Stimulated activated CD8-positive, alpha-beta memory T cell treated with anti-CD3 and anti-CD28 coated beads, Interleukin-2, amount 100 ng/mL, for 1 hour (primary cell): Measurements from ENCODE around the gene STARD3NL.
"Not testable (repeated sequence)": the region's sequence is repeated elsewhere in the genome, so short reads cannot be mapped to it uniquely, and the experiment has no call there.

Experiments
- DNase-seq, 2 donors: peaks; one replicate each; pipeline ENCODE4 v3.0.0-alpha.2; 2020; ENCODE audit warnings: low read depth in 2 of 2

STARD3NL gene

DNA sequence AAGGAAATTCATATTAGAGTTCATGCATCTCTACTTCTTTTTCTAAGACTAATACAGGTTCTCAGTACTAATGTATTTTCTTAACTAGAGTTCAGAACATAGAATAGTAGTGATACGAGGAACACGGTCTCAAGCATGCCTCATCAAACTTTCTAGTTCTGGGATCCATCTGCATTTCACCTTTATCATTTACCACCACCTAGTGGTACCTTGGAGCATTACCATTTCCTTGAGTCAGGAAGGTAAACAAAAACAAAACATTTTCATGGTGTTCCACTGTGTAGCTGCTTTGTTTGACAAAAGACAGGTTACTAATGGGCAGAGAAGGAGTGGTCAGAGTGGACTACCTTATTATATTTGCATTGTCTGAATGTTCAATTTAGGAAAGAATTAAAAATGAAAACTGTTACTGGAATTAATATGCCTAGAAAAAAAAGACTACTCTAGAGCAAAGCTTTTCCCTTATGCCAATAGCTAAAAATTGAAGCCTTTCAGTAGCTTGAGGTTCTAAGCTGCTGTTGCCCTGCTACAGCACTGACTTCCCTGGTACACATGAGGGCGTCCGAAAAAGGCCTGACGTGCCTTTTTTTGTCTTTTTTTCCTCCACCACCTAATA is 44.5 kb downstream of the STARD3NL start:
- DNase-seq: no peak

DNA sequence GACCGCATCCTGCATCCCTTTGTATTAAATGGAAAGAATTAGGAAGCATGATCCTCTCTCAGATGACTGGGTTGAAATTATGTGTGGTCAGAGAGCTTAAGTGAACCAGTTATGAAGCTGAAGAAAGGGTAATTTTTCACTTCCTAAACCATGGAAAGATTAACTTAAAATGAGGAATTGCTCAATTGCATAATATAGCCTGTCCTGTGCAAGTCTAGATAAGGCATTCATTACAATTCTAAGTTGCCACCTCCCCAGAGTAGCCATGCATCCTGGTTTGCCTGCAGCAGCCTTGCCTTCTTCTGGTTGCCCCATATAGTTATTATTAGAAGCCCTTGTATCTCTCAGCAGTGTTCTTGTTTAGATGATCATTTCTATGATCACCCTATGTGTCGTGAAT is 45.3 kb downstream of the STARD3NL start:
- DNase-seq: no peak

DNA sequence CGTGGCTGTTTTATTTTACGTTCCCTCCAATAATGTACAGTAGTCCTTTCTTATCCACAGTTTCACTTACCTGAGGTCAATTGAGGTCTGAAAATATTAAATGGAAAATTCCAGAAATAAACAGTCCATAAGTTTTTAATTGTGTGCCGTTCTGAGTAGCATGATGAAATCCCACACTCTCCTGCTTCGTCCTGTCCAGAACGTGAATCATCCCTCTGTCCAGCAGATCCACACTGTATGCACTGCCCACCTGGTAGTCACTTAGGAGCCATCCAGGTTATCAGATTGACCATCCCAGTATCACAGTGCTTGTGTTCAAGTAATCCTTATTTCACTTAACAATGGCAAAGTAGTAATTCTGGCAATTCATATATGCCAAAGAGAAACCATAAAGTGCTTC is 46.3 kb downstream of the STARD3NL start:
- DNase-seq: no peak

DNA sequence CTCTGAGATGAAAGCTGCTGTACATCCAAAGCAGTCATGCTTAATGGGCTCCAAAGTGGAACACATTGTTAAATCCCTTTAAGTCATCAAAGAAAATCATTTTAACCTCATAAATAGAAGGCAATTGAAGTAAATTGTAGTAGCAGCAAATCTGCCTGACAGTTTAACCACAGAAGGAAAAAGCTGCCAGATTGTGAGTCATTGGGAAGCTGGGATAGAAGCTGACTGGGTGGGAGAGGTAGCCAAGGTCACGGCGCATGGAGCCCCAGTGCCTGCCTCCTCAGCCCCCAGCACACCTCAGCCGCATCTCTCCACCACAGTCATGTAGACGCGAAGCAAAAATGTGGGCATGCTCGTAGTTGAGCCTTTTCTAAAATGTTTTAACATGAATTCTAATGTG is 51.3 kb downstream of the STARD3NL start:
- no peak for DNase-seq

- DNase-seq: no peak
Measured at GRCh38 chr7:38229884-38230642, 52.0 kb downstream of the STARD3NL start.

- DNase-seq: peak; percentile 46 to 65
Measured at GRCh38 chr7:38232502-38233366, 54.7 kb downstream of the STARD3NL start.

- DNase-seq: not testable (repeated sequence)
Measured at GRCh38 chr7:38234759-38235158, 56.7 kb downstream of the STARD3NL start.

- no peak for DNase-seq
Measured at GRCh38 chr7:38235606-38236005, 57.6 kb downstream of the STARD3NL start.

- not testable (repeated sequence) for DNase-seq
Measured at GRCh38 chr7:38239129-38239528, 61.1 kb downstream of the STARD3NL start.

GRCh38 chr7:38241071-38241470 is 63.0 kb downstream of the STARD3NL start:
- no peak for DNase-seq

DNA sequence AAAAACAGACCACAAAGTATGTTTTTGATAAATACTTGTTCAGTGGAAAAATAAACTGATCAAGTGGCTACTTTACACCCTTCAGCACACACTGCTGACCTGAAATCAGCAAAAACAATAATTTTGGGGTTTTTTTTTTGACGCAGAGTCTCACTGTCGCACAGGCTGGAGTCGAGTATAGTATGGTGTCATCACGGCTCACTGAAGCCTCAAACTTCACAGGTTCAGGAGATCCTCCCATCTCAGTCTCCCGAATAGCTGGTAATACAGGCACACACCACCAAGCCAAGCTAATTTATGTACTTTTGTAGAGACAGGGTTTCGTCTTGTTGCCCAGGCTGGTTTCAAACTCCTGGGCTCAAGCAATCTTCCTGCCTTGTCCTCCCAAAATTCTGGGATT is 64.8 kb downstream of the STARD3NL start:
- DNase-seq: no peak

DNA sequence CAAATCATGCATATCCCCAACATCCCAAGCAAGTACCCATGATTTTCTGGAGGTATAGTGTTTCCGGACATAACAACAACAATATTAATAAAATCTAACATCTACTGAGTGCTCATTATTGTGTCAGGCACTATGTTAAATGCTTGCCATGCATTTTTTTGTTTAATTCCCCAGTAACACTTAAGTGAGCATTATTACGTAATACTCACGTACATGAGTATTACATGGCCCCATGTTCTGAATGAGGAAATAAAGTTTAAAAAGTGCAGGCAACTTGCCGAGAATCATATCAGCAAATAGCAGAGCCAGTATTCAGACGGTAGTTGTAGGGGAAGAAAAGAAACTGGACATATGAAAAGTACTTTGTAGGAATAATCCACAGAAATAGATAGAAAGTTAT is 65.3 kb downstream of the STARD3NL start:
- DNase-seq: not testable (repeated sequence)

- no peak for DNase-seq
Measured at GRCh38 chr7:38244516-38244915, 66.5 kb downstream of the STARD3NL start.

GRCh38 chr7:38245409-38245977 is 67.4 kb downstream of the STARD3NL start:
- DNase-seq: no peak

GRCh38 chr7:38248069-38248567 is 70.1 kb downstream of the STARD3NL start:
- DNase-seq: no peak

DNA sequence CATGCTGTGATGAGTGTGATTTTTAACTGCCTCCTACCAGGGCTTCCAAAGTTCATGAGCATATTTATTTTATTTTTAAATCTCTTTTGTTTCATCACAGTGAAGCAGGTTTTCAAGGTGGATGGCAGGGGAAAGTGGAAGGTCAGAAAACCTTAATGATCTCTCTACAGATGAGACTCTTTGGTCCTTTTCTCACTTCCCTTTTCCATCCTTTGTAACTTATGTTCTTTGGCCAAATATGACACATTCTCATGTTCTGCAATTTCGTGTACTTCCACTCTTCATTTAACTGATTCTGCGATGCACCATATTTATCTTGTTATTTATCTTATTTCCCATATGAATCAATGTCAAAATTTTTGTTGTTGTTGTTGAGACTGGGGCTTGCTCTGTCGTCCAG is 71.8 kb downstream of the STARD3NL start:
- DNase-seq: not testable (repeated sequence)

DNA sequence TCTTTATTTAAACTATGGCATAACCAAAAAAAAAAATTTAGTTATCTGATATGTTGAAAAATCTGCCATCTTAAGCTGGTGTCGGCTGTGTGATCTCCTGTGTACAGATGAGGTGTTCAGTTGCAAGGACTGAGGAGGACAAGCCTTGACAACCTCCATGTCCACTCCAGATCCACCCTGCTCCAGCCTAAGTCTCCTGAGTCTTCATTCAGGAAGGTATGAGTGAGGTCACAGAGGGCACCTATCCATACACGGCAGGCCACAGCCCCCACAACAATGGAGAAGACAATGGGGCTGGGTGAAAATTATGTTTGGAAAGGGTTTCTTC is 79.3 kb downstream of the STARD3NL start:
- no peak for DNase-seq

DNA sequence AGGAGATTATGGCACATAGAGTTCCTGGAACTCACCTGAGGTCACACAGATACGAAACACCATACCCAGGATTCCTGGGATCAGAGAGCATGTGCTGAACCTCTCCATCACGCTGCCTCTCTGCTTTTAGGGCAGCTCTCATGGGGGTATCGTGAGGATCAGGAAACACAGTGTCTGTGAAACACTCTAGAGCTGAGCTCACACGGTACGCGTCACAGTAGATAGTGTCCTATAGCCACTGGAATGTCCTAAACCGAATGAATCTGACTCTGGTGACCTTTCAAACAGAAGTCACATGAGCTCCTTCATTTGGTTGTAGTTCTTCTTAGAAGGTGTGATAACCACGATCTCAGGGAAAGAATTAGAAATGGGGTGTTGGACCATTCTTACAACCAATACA is 81.1 kb downstream of the STARD3NL start:
- DNase-seq: not testable (repeated sequence)

GRCh38 chr7:38261601-38262000 is 83.6 kb downstream of the STARD3NL start:
- not testable (repeated sequence) for DNase-seq

DNA sequence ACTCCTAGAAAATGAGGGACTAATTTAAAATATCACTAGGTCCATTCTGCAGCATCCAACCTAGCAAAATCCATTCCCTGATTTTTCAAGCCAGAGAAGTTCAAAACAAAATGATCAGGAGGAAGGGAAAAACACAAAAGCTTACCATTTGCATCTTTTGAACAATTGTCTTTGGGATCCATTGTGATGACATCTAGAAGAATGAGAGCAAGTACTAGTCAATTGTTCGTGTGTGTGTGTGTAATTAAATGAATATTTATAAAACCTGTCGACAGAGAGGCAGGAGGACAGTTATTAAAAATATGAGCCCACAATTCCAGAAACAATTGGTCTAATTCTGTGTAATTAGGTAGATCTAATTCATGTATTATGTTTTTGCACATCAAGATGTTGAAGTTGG is 84.0 kb downstream of the STARD3NL start:
- not testable (repeated sequence) for DNase-seq

DNA sequence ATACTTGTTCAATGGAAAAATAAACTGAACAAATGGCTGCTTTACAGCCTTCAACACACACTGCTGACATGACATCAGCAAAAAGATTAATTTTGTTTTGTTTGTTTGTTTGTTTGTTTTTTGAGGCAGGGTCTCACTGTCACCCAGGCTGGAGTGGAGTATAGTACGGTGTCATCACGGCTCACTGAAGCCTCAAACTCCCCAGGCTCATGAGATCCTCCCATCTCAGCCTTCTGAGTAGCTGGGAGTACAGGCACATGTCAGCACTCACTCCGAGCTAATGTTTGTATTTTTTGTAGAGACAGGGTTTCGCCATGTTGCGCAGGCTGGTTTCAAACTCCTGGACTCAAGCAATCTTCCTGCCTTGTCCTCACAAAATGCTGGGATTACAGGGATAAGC is 84.5 kb downstream of the STARD3NL start:
- DNase-seq: no peak

DNA sequence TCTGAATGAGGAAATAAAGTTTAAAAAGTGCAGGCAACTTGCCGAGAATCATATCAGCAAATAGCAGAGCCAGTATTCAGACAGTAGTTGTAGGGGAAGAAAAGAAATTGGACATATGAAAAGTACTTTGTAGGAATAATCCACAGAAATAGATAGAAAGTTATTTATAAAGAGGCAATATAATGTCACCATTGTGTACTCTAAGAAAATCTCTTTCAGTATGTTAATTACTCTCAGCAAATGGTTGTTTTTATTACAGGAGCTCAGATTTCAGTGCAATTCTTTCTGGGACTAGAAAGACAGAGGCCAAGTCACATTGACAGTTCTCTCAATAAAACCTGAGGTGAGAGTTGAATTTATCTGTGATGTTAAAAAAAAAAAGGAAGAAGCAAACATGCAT is 85.2 kb downstream of the STARD3NL start:
- not testable (repeated sequence) for DNase-seq
